Measurements from ENCODE around the gene ACACB.

- TF ChIP-seq, protein P1, sequence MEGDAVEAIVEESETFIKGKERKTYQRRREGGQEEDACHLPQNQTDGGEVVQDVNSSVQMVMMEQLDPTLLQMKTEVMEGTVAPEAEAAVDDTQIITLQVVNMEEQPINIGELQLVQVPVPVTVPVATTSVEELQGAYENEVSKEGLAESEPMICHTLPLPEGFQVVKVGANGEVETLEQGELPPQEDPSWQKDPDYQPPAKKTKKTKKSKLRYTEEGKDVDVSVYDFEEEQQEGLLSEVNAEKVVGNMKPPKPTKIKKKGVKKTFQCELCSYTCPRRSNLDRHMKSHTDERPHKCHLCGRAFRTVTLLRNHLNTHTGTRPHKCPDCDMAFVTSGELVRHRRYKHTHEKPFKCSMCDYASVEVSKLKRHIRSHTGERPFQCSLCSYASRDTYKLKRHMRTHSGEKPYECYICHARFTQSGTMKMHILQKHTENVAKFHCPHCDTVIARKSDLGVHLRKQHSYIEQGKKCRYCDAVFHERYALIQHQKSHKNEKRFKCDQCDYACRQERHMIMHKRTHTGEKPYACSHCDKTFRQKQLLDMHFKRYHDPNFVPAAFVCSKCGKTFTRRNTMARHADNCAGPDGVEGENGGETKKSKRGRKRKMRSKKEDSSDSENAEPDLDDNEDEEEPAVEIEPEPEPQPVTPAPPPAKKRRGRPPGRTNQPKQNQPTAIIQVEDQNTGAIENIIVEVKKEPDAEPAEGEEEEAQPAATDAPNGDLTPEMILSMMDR (conservative IDR thresholded peaks at IDR 0.05; ENCODE audit: low read depth, low read length) = no peak
- TF ChIP-seq EZH2 (IDR thresholded peaks at IDR 0.05; ENCODE audit: borderline replicate concordance, low read depth, low read length, poor library complexity, severe bottlenecking) = no peak
These were observed 9.4 kb downstream of the ACACB start for GRCh38 chr12:109125791-109126190.

Data from A673 (cell line).